ENCODE results near the gene PGR.
"Not testable (repeated sequence)": the region's sequence is repeated elsewhere in the genome, so short reads cannot be mapped to it uniquely, and the experiment has no call there.

The PGR gene

GRCh38 chr11:101022256-101022655 lies 107.4 kb downstream of the PGR start:
- no peak for DNase-seq
- in situ Hi-C loops (cut with HindIII; ENCODE audit: low pct_ligation_motif_present, low pct_unique_long_range_greater_than_20kb, low sequenced_read_pairs): no loop called here

- in situ Hi-C loops (cut with HindIII; ENCODE audit: low pct_ligation_motif_present, low pct_unique_long_range_greater_than_20kb, low sequenced_read_pairs): no loop called here
These were observed 109.7 kb downstream of the PGR start for GRCh38 chr11:101019870-101020269.

GRCh38 chr11:101014600-101015285 lies 114.9 kb downstream of the PGR start:
- no peak for DNase-seq
- in situ Hi-C loops (cut with HindIII; ENCODE audit: low pct_ligation_motif_present, low pct_unique_long_range_greater_than_20kb, low sequenced_read_pairs): no loop called here

More at GRCh38 chr11:101019870-101020269, 109.7 kb downstream of the PGR start:
- DNase-seq: no peak

- in situ Hi-C loops (cut with HindIII; ENCODE audit: low pct_ligation_motif_present, low pct_unique_long_range_greater_than_20kb, low sequenced_read_pairs); DNase-seq: not testable (repeated sequence)
These were observed 115.9 kb downstream of the PGR start for GRCh38 chr11:101013702-101014101.

- in situ Hi-C loops (cut with HindIII; ENCODE audit: low pct_ligation_motif_present, low pct_unique_long_range_greater_than_20kb, low sequenced_read_pairs): no loop called here
- DNase-seq: no peak
These were observed 117.7 kb downstream of the PGR start for GRCh38 chr11:101011881-101012280.

- in situ Hi-C loops (cut with HindIII; ENCODE audit: low pct_ligation_motif_present, low pct_unique_long_range_greater_than_20kb, low sequenced_read_pairs): no loop called here
- peak; percentile 4 for DNase-seq
These were observed 118.7 kb downstream of the PGR start for GRCh38 chr11:101010899-101011298.

- in situ Hi-C loops (cut with HindIII; ENCODE audit: low pct_ligation_motif_present, low pct_unique_long_range_greater_than_20kb, low sequenced_read_pairs): no loop called here
- no peak for DNase-seq
These were observed 119.9 kb downstream of the PGR start for GRCh38 chr11:101009690-101010055.

GRCh38 chr11:101008961-101009689 lies 120.5 kb downstream of the PGR start:
- in situ Hi-C loops (cut with HindIII; ENCODE audit: low pct_ligation_motif_present, low pct_unique_long_range_greater_than_20kb, low sequenced_read_pairs): no loop called here
- no peak for DNase-seq

- peak; percentile 3 for DNase-seq
- in situ Hi-C loops (cut with HindIII; ENCODE audit: low pct_ligation_motif_present, low pct_unique_long_range_greater_than_20kb, low sequenced_read_pairs): no loop called here
These were observed 126.1 kb downstream of the PGR start for GRCh38 chr11:101003468-101003867.

GRCh38 chr11:100999756-101000155 lies 129.9 kb downstream of the PGR start:
- no peak for DNase-seq
- in situ Hi-C loops (cut with HindIII; ENCODE audit: low pct_ligation_motif_present, low pct_unique_long_range_greater_than_20kb, low sequenced_read_pairs): no loop called here

GRCh38 chr11:100994966-100995365 lies 134.6 kb downstream of the PGR start:
- in situ Hi-C loops (cut with HindIII; ENCODE audit: low pct_ligation_motif_present, low pct_unique_long_range_greater_than_20kb, low sequenced_read_pairs): no loop called here
- DNase-seq: no peak

GRCh38 chr11:100991541-100991940 lies 138.1 kb downstream of the PGR start:
- in situ Hi-C loops (cut with HindIII; ENCODE audit: low pct_ligation_motif_present, low pct_unique_long_range_greater_than_20kb, low sequenced_read_pairs): no loop called here
- DNase-seq: no peak

- in situ Hi-C loops (cut with HindIII; ENCODE audit: low pct_ligation_motif_present, low pct_unique_long_range_greater_than_20kb, low sequenced_read_pairs): no loop called here
- DNase-seq: no peak
These were observed 138.7 kb downstream of the PGR start for GRCh38 chr11:100990931-100991330.

- in situ Hi-C loops (cut with HindIII; ENCODE audit: low pct_ligation_motif_present, low pct_unique_long_range_greater_than_20kb, low sequenced_read_pairs): no loop called here
- no peak for DNase-seq
These were observed 144.9 kb downstream of the PGR start for GRCh38 chr11:100984668-100985067.

- in situ Hi-C loops (cut with HindIII; ENCODE audit: low pct_ligation_motif_present, low pct_unique_long_range_greater_than_20kb, low sequenced_read_pairs): no loop called here
- DNase-seq: no peak
These were observed 148.3 kb downstream of the PGR start for GRCh38 chr11:100981196-100981824.

- peak; percentile 36 for DNase-seq
- in situ Hi-C loops (cut with HindIII; ENCODE audit: low pct_ligation_motif_present, low pct_unique_long_range_greater_than_20kb, low sequenced_read_pairs): no loop called here
These were observed 149.5 kb downstream of the PGR start for GRCh38 chr11:100980156-100980555.
